DND-41 (cell line): Measurements from ENCODE around the gene NR1H2.
"Not testable (repeated sequence)": the region's sequence is repeated elsewhere in the genome, so short reads cannot be mapped to it uniquely, and the experiment has no call there.

Experiments used
- ATAC-seq: fragments of 200-7000 bp; cut with Tn5 transposase; 3 replicates; pipeline ENCODE4 v1.9.1; 2021; ENCODE audit warnings: low read depth; ENCODE audit not compliant: insufficient read depth
- DNase-seq: peaks from one replicate; pipeline ENCODE4 v3.0.0-alpha.2; 2020
- H2AFZ ChIP-seq: 2 replicates; pipeline ENCODE4 v1.6.0; 2012; ENCODE audit warnings: low read depth, low read length
- H3K27ac ChIP-seq: 2 replicates; pipeline ENCODE4 v1.5.1; 2012; ENCODE audit warnings: low read length, inconsistent platforms
- H3K27me3 ChIP-seq: fragments of 200-600 bp; sonication (generic); 2 replicates; pipeline ENCODE4 v1.6.0; 2012; ENCODE audit warnings: low read length, mild to moderate bottlenecking, inconsistent platforms; ENCODE audit not compliant: insufficient read depth, poor library complexity
- H3K36me3 ChIP-seq: 2 replicates; pipeline ENCODE4 v1.5.1; 2012; ENCODE audit warnings: low read length, inconsistent platforms; ENCODE audit not compliant: insufficient read depth
- H3K4me1 ChIP-seq: 2 replicates; pipeline ENCODE4 v1.5.1; 2012; ENCODE audit warnings: mild to moderate bottlenecking, low read length; ENCODE audit not compliant: insufficient read depth
- H3K4me2 ChIP-seq: 2 replicates; pipeline ENCODE4 v1.6.0; 2012; ENCODE audit warnings: mild to moderate bottlenecking, moderate library complexity, low read length, inconsistent platforms; ENCODE audit not compliant: insufficient read depth
- H3K4me3 ChIP-seq, 2 experiments: fragments of 200-600 bp in 1 of 2; shearing (Covaris generic) in 1 of 2; 2 replicates each; pipeline ENCODE4 v1.5.1; 2012 to 2016; ENCODE audit warnings: inconsistent platforms in 2 of 2, low read length in 2 of 2, mild to moderate bottlenecking in 2 of 2, low read depth in 1 of 2, moderate library complexity in 1 of 2
- H3K79me2 ChIP-seq: 2 replicates; pipeline ENCODE4 v1.6.0; 2012; ENCODE audit warnings: low read length, inconsistent platforms; ENCODE audit not compliant: insufficient read depth
- H3K9ac ChIP-seq: 2 replicates; pipeline ENCODE4 v1.6.0; 2012; ENCODE audit warnings: low read depth, mild to moderate bottlenecking, inconsistent platforms, low read length, moderate library complexity
- H3K9me3 ChIP-seq: 2 replicates; pipeline ENCODE4 v1.5.1; 2012; ENCODE audit warnings: low read length, moderate library complexity, mild to moderate bottlenecking, inconsistent platforms; ENCODE audit not compliant: insufficient read depth, severe bottlenecking
- H4K20me1 ChIP-seq: 2 replicates; pipeline ENCODE4 v1.6.0; 2012; ENCODE audit warnings: low read length; ENCODE audit not compliant: insufficient read depth
- CTCF ChIP-seq: IDR thresholded peaks from 2 replicates; pipeline ENCODE4 v1.5.1; 2012; ENCODE audit warnings: borderline replicate concordance, low read length, moderate library complexity, mild to moderate bottlenecking; ENCODE audit not compliant: poor library complexity, severe bottlenecking; ENCODE audit errors: extremely low read depth
- EZH2 ChIP-seq: IDR thresholded peaks from 3 replicates; pipeline ENCODE4 v1.6.1; 2012; ENCODE audit warnings: borderline replicate concordance, low read depth, mild to moderate bottlenecking, moderate library complexity, low read length, inconsistent platforms; ENCODE audit not compliant: severe bottlenecking

The NR1H2 gene

DNA sequence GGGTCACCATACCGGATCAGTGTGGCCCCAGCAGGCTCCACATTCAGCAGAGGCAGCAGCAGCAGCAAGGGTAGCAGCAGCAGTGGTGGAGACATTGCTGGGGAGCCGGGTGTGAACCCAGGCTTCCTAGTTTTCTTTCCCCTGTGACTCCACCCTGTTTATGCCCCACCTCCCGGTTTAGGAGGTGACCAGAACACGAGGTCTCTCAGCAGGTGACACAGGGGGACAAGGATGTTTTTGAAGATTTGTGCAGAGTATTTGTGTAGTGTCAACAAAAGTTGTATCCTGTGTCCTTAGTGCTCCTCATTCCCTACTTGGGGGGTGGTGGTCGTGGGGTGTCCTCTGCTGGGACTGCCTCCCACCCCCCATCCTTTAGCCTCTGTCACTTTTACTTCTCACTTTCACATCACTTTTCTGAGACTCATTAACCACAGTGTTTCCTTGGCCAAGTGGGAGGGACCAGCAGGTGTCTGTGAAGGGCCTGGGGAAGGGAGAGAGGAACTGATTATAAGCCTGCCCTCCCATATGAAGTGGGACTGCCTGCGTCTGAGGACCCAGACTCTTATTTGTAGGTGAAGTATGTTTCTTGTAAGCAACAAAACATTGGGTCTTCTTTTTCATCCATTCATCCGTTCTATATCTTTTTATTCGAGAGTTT is 31.5 kb upstream of the NR1H2 start:
- no peak overlapping the region for H3K4me3 ChIP-seq
- H3K27ac ChIP-seq, result no peak overlapping the region
- no peak for ATAC-seq
- no peaks in the 10 kb centered on the region for H3K79me2 ChIP-seq
- H3K4me1 ChIP-seq, result no peaks in the 10 kb centered on the region
- no peaks in the 10 kb centered on the region for H4K20me1 ChIP-seq
- no peak overlapping the region for H3K4me2 ChIP-seq
- no peaks in the 10 kb centered on the region for H3K36me3 ChIP-seq
- H3K27me3 ChIP-seq, result no peaks in the 10 kb centered on the region
- no peaks in the 10 kb centered on the region for H3K9me3 ChIP-seq
- no peak overlapping the region for H3K9ac ChIP-seq
- TF ChIP-seq EZH2 (no peak), CTCF (no peak)
- no peak for DNase-seq
- no peak overlapping the region for H2AFZ ChIP-seq

DNA sequence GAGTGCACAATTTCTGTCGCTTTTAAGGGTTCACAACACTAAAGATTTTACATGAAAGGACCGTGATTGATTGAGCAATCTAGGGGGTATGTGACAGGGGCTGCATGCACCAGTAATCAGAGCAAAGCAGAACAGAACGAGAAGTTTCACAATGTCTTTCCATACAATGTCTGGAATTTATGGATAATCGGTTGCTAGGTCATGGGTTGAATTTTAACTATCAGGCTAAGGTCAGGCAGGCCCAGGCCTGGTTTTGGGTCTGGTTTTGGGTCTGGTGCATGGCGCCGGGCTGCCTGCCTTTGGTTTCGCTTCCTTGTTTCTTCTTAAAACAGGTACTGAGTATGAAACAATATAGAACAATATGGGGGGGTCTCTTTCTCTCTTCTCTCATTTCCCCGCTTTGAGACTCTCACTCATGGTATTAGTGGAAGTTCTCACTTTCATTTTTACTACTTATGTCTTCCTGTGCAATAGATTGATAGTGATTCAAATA is 29.1 kb upstream of the NR1H2 start:
- not testable (repeated sequence) for H3K79me2 ChIP-seq, DNase-seq, H3K9ac ChIP-seq, H2AFZ ChIP-seq, H3K27me3 ChIP-seq, H3K27ac ChIP-seq, H3K36me3 ChIP-seq, H3K4me1 ChIP-seq, H4K20me1 ChIP-seq, H3K9me3 ChIP-seq, ATAC-seq, H3K4me2 ChIP-seq, H3K4me3 ChIP-seq

- TF ChIP-seq CTCF (no peak), EZH2 (no peak)
- H2AFZ ChIP-seq, result no peak overlapping the region
These were observed 26.8 kb upstream of the NR1H2 start for GRCh38 chr19:50349277-50350057.

GRCh38 chr19:50352242-50352641 is 24.0 kb upstream of the NR1H2 start:
- no peak for ATAC-seq
- Histone ChIP-seq H3K27ac (no peak overlapping the region), H2AFZ (no peak overlapping the region), H3K27me3 (no peaks in the 10 kb centered on the region), H3K79me2 (no peaks in the 10 kb centered on the region), H3K4me1 (peaks cover 4% of the 10 kb centered on the region), H3K36me3 (no peaks in the 10 kb centered on the region), H3K4me2 (no peak overlapping the region), H4K20me1 (no peaks in the 10 kb centered on the region), H3K4me3 (no peak overlapping the region), H3K9me3 (no peaks in the 10 kb centered on the region), H3K9ac (no peak overlapping the region)
- DNase-seq, result no peak
- TF ChIP-seq EZH2, result no peak
- no peak for TF ChIP-seq CTCF

More at GRCh38 chr19:50349277-50350057, 26.8 kb upstream of the NR1H2 start:
- Histone ChIP-seq H3K36me3 (no peaks in the 10 kb centered on the region), H3K79me2 (no peaks in the 10 kb centered on the region), H3K27ac (no peak overlapping the region), H4K20me1 (no peaks in the 10 kb centered on the region), H3K9me3 (no peaks in the 10 kb centered on the region), H3K4me2 (no peak overlapping the region), H3K9ac (no peak overlapping the region), H3K27me3 (no peaks in the 10 kb centered on the region), H3K4me3 (no peak overlapping the region), H3K4me1 (no peaks in the 10 kb centered on the region)
- ATAC-seq (no peak), DNase-seq (no peak)

GRCh38 chr19:50353487-50353880 is 22.8 kb upstream of the NR1H2 start:
- H3K4me1 ChIP-seq, result peaks cover 10% of the 10 kb centered on the region
- not testable (repeated sequence) for H2AFZ ChIP-seq, H3K27ac ChIP-seq, H3K4me3 ChIP-seq, H3K36me3 ChIP-seq, H3K79me2 ChIP-seq, H3K27me3 ChIP-seq, DNase-seq, ATAC-seq, H3K9ac ChIP-seq, H4K20me1 ChIP-seq, H3K4me2 ChIP-seq, H3K9me3 ChIP-seq
